Measurements from ENCODE around the gene DISC1.

DISC1 gene

GRCh38 chr1:232045139-232045994 is 418.8 kb downstream of the DISC1 start:
- DNase-seq (ENCODE audit: low spot score): no peak

- no peak for DNase-seq (ENCODE audit: low spot score)
These were observed 420.1 kb downstream of the DISC1 start for GRCh38 chr1:232046451-232047306.

GRCh38 chr1:232047473-232047872 is 420.9 kb downstream of the DISC1 start:
- DNase-seq (ENCODE audit: low spot score): no peak

GRCh38 chr1:232048481-232048880 is 421.9 kb downstream of the DISC1 start:
- no peak for DNase-seq (ENCODE audit: low spot score)

- no peak for DNase-seq (ENCODE audit: low spot score)
These were observed 422.7 kb downstream of the DISC1 start for GRCh38 chr1:232049335-232049734.

GRCh38 chr1:232057217-232057895 is 430.8 kb downstream of the DISC1 start:
- DNase-seq (ENCODE audit: low spot score): no peak

- DNase-seq (ENCODE audit: low spot score): no peak
These were observed 431.3 kb downstream of the DISC1 start for GRCh38 chr1:232057896-232058274.

GRCh38 chr1:232059726-232060374 is 433.3 kb downstream of the DISC1 start:
- no peak for DNase-seq (ENCODE audit: low spot score)

- no peak for DNase-seq (ENCODE audit: low spot score)
These were observed 436.4 kb downstream of the DISC1 start for GRCh38 chr1:232062967-232063366.

GRCh38 chr1:232066521-232066920 is 439.9 kb downstream of the DISC1 start:
- no peak for DNase-seq (ENCODE audit: low spot score)

- no peak for DNase-seq (ENCODE audit: low spot score)
These were observed 447.7 kb downstream of the DISC1 start for GRCh38 chr1:232074265-232074664.

GRCh38 chr1:232077809-232078208 is 451.2 kb downstream of the DISC1 start:
- DNase-seq (ENCODE audit: low spot score): no peak

GRCh38 chr1:232084584-232085223 is 458.1 kb downstream of the DISC1 start:
- no peak for DNase-seq (ENCODE audit: low spot score)

- DNase-seq (ENCODE audit: low spot score): no peak
These were observed 464.2 kb downstream of the DISC1 start for GRCh38 chr1:232090816-232091215.

Data from putamen (tissue), 1 donor.